Measurements from ENCODE around the gene MTA2. TPM values are rescaled to one million over a fixed set of nuclear protein-coding genes. Genes with fewer than 3 reads are reported as not detected.
A peak's percentile ranks its signal among the peaks of the same experiment; 100 is the strongest.
"Not testable (repeated sequence)": the region's sequence is repeated elsewhere in the genome, so short reads cannot be mapped to it uniquely, and the experiment has no call there.

Gene MTA2
- total and polyA plus RNA-seq, 2 donors (not counting 1 experiment from before 2014, with no cell fraction given) = 37.2 to 139 TPM

DNA sequence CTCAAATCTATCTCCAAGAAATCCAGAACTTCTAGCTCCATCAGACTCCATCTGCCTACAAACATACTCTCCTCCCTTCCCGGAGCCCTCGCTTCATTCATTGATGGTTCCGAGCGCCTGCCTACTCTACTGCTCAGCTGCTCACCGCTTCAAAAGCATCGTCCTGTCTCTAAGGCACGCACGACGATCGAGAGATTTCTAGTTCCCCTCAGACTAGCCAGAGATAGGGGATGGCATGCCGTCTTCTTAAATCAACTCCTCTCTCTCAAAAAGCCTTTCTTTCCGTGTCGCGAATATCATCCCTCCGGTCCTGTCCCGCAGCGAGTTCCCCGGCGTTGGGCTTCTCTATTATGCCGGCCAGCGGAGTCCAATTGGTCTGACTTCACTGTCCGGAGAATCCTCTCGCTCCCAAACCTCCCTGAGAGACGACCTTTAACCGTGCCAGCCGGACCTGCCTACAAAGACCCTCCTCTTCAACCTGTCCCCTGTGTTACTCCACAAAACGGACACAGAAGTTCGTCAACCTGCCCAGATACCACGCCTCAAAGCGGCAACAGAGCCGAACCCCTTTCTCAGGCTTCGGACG lies 28.6 kb downstream of the MTA2 start:
- ChIA-PET CTCF (interaction anchor here (0.7 to 6.1 kb wide), 12 partner anchors 13 to 213 kb away, joined by 3 to 33 read pairs (median 4); partner anchors contain the start of genes EML3, LBHD1, TUT1 and UQCC3), POLR2A (interaction anchor here (0.9 to 2.3 kb wide), 18 partner anchors 16 to 268 kb away, joined by 3 to 35 read pairs (median 4); partner anchors contain the start of genes B3GAT3, C11orf98, CSKMT and HNRNPUL2)
- Mint-ChIP-seq H3K4me1 (peaks cover 52% of the 10 kb centered on the region), H3K27ac (peak overlapping the region; percentile 95), H3K9me3 (ENCODE audit: insufficient read depth) (no peaks in the 10 kb centered on the region), H3K4me3 (peak overlapping the region; percentile 92), H3K27me3 (no peaks in the 10 kb centered on the region)
- TF ChIP-seq CTCF (IDR thresholded peaks at IDR 0.05) (no peak), EZH2 (IDR thresholded peaks at IDR 0.05; ENCODE audit: borderline replicate concordance, insufficient read depth, low read depth, low read length, poor library complexity, severe bottlenecking) (no peak)
- Histone ChIP-seq H3K27ac (ENCODE audit: low read length in 2 of 2) (peak overlapping the region; percentile 84 to 88), H3K27me3 (replicated peaks in 1 of 4; ENCODE audit: control extremely low read depth in 1 of 4, control insufficient read depth in 3 of 4, insufficient read depth in 4 of 4, low read length in 3 of 4) (no peaks in the 10 kb centered on the region), H3K36me3 (replicated peaks in 1 of 2; ENCODE audit: control extremely low read depth in 1 of 2, control insufficient read depth in 1 of 2, extremely low read depth in 1 of 2, insufficient read depth in 2 of 2, low read length in 1 of 2) (peaks cover 6 to 47% of the 10 kb centered on the region in 2 experiments), H2AFZ (ENCODE audit: insufficient read depth, low read depth, low read length, poor library complexity, severe bottlenecking) (peak overlapping the region; percentile 89), H3K9ac (ENCODE audit: low read length) (peak overlapping the region; percentile 86), H3K4me1 (ENCODE audit: control insufficient read depth in 2 of 2, insufficient read depth in 2 of 2, low read length in 2 of 2) (peaks cover 12 to 25% of the 10 kb centered on the region in 2 donors), H3K9me3 (ENCODE audit: control extremely low read depth in 1 of 3, control insufficient read depth in 2 of 3, insufficient read depth in 1 of 3, low read length in 2 of 3) (peaks cover 0 to 3% (median 0%) of the 10 kb centered on the region in 3 donors), H3K79me2 (ENCODE audit: control insufficient read depth, insufficient read depth, low read length) (peaks cover 18% of the 10 kb centered on the region), H3K4me2 (replicated peaks; ENCODE audit: low read depth, low read length, poor library complexity, severe bottlenecking) (peak overlapping the region; percentile 84), H3K4me3 (ENCODE audit: control extremely low read depth in 1 of 5, extremely low read depth in 1 of 5, insufficient read depth in 1 of 5, low read depth in 2 of 5, low read length in 4 of 5) (peak overlapping the region; percentile 74 to 99 (median 80)), H4K20me1 (ENCODE audit: control insufficient read depth, insufficient read depth, low read length, poor library complexity, severe bottlenecking) (peaks cover 8% of the 10 kb centered on the region)
- intact Hi-C loops (cut with micrococcal nuclease) = loop anchor here (1.0 to 5.0 kb wide), 4 partner anchors 13 to 289 kb away; partner anchors contain the start of genes BSCL2 and GNG3
- 2% methylated on average over 33 of the region's 33 CpGs for WGBS (ENCODE audit: insufficient coverage)
- DNase-seq (peak; percentile 60), ATAC-seq (ENCODE audit: low read depth) (no peak)

DNA sequence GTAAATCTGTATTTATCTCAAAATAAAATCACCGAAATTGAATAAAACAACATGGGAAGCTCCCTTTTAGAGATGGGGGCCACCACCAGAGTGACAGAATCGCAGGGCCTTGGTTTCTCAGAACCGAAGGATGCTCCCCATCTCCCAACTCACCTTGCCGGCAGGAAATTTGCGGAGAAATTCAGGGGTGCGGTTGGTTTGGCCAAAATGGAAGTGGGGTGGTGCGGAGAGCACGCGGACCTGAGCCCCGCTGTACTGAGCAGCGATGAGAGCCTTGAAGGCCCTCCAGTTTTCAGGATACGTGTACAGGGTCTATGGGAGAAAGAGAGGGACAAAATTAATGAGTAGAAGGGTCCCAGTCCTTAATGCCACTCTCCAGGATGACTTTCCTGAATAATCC lies 29.2 kb downstream of the MTA2 start:
- Histone ChIP-seq H3K4me2 (replicated peaks; ENCODE audit: low read depth, low read length, poor library complexity, severe bottlenecking) (peak overlapping the region; percentile 84), H3K9me3 (ENCODE audit: control extremely low read depth in 1 of 3, control insufficient read depth in 2 of 3, insufficient read depth in 1 of 3, low read length in 2 of 3) (peaks cover 0 to 3% (median 0%) of the 10 kb centered on the region in 3 donors), H3K79me2 (ENCODE audit: control insufficient read depth, insufficient read depth, low read length) (peaks cover 20% of the 10 kb centered on the region), H3K27me3 (replicated peaks in 1 of 4; ENCODE audit: control extremely low read depth in 1 of 4, control insufficient read depth in 3 of 4, insufficient read depth in 4 of 4, low read length in 3 of 4) (no peaks in the 10 kb centered on the region), H3K9ac (ENCODE audit: low read length) (peak overlapping the region; percentile 86), H3K4me1 (ENCODE audit: control insufficient read depth in 2 of 2, insufficient read depth in 2 of 2, low read length in 2 of 2) (peaks cover 12 to 25% of the 10 kb centered on the region in 2 donors), H4K20me1 (ENCODE audit: control insufficient read depth, insufficient read depth, low read length, poor library complexity, severe bottlenecking) (peaks cover 12% of the 10 kb centered on the region), H2AFZ (ENCODE audit: insufficient read depth, low read depth, low read length, poor library complexity, severe bottlenecking) (no peak overlapping the region), H3K27ac (ENCODE audit: low read length in 2 of 2) (peak overlapping the region; percentile 84 to 88), H3K4me3 (ENCODE audit: control extremely low read depth in 1 of 5, extremely low read depth in 1 of 5, insufficient read depth in 1 of 5, low read depth in 2 of 5, low read length in 4 of 5) (peak overlapping the region; percentile 74 to 99 (median 80)), H3K36me3 (replicated peaks in 1 of 2; ENCODE audit: control extremely low read depth in 1 of 2, control insufficient read depth in 1 of 2, extremely low read depth in 1 of 2, insufficient read depth in 2 of 2, low read length in 1 of 2) (peaks cover 6 to 53% of the 10 kb centered on the region in 2 experiments)
- no peaks in the 10 kb centered on the region for H3K9me3 Mint-ChIP-seq (ENCODE audit: insufficient read depth)
- intact Hi-C loops (cut with micrococcal nuclease) = loop anchor here (5.0 kb wide), 1 partner anchor 135 kb away; the partner anchor contains the start of genes BSCL2 and GNG3
- DNase-seq (no peak), ATAC-seq (ENCODE audit: low read depth) (no peak)
- no peaks in the 10 kb centered on the region for H3K27me3 Mint-ChIP-seq
- H3K27ac Mint-ChIP-seq = peak overlapping the region; percentile 95
- WGBS (ENCODE audit: insufficient coverage) = 95% methylated on average over 6 of the region's 12 CpGs
- POLR2A ChIA-PET = interaction anchor here (0.9 to 2.0 kb wide), 3 partner anchors 18 to 140 kb away, joined by 3 to 7 read pairs (median 3); no protein-coding TSS in a partner anchor
- peak overlapping the region; percentile 92 for H3K4me3 Mint-ChIP-seq
- CTCF ChIA-PET = interaction anchor here (0.6 to 6.1 kb wide), 7 partner anchors 12 to 327 kb away, joined by 3 to 33 read pairs (median 5); no protein-coding TSS in a partner anchor
- no peak for TF ChIP-seq EZH2 (IDR thresholded peaks at IDR 0.05; ENCODE audit: borderline replicate concordance, insufficient read depth, low read depth, low read length, poor library complexity, severe bottlenecking)
- H3K4me1 Mint-ChIP-seq = peaks cover 52% of the 10 kb centered on the region

- 89% methylated on average over 4 of the region's 5 CpGs for WGBS (ENCODE audit: insufficient coverage)
- H3K27me3 Mint-ChIP-seq; H2AFZ ChIP-seq (ENCODE audit: insufficient read depth, low read depth, low read length, poor library complexity, severe bottlenecking); H3K4me3 ChIP-seq (ENCODE audit: control extremely low read depth in 1 of 5, extremely low read depth in 1 of 5, insufficient read depth in 1 of 5, low read depth in 2 of 5, low read length in 4 of 5); H3K9ac ChIP-seq (ENCODE audit: low read length); H3K9me3 Mint-ChIP-seq (ENCODE audit: insufficient read depth); H3K9me3 ChIP-seq (ENCODE audit: control extremely low read depth in 1 of 3, control insufficient read depth in 2 of 3, insufficient read depth in 1 of 3, low read length in 2 of 3); H3K4me2 ChIP-seq (replicated peaks; ENCODE audit: low read depth, low read length, poor library complexity, severe bottlenecking); POLR2A ChIA-PET; DNase-seq; ATAC-seq (ENCODE audit: low read depth); H3K27me3 ChIP-seq (replicated peaks in 1 of 4; ENCODE audit: control extremely low read depth in 1 of 4, control insufficient read depth in 3 of 4, insufficient read depth in 4 of 4, low read length in 3 of 4): not testable (repeated sequence)
- H3K4me3 Mint-ChIP-seq = peak overlapping the region; percentile 92
- peaks cover 52% of the 10 kb centered on the region for H3K4me1 Mint-ChIP-seq
- peak overlapping the region; percentile 28 for H3K27ac Mint-ChIP-seq
- intact Hi-C loops (cut with micrococcal nuclease) = loop anchor here (5.0 kb wide), 1 partner anchor 136 kb away; the partner anchor contains the start of genes BSCL2 and GNG3
- Histone ChIP-seq H3K27ac (ENCODE audit: low read length in 2 of 2) (peak overlapping the region in 1 of 2 donors; percentile 88), H3K4me1 (ENCODE audit: control insufficient read depth in 2 of 2, insufficient read depth in 2 of 2, low read length in 2 of 2) (peaks cover 12 to 25% of the 10 kb centered on the region in 2 donors), H4K20me1 (ENCODE audit: control insufficient read depth, insufficient read depth, low read length, poor library complexity, severe bottlenecking) (peaks cover 15% of the 10 kb centered on the region), H3K36me3 (replicated peaks in 1 of 2; ENCODE audit: control extremely low read depth in 1 of 2, control insufficient read depth in 1 of 2, extremely low read depth in 1 of 2, insufficient read depth in 2 of 2, low read length in 1 of 2) (peaks cover 9 to 56% of the 10 kb centered on the region in 2 experiments), H3K79me2 (ENCODE audit: control insufficient read depth, insufficient read depth, low read length) (peaks cover 23% of the 10 kb centered on the region)
- CTCF ChIA-PET = interaction anchor here (1.4 to 6.1 kb wide), 4 partner anchors 11 to 147 kb away, joined by 3 to 33 read pairs (median 10); no protein-coding TSS in a partner anchor
Measured at GRCh38 chr11:62571493-62571892, 30.2 kb downstream of the MTA2 start.

Measured in B cell (primary cell).